ENCODE results near the gene CEP120. TPM values are rescaled to one million over a fixed set of nuclear protein-coding genes. Genes with fewer than 3 reads are reported as not detected.

CEP120 gene
- total RNA-seq, 1 donor from 2014 or later = 23.0 TPM

GRCh38 chr5:123358304-123358703, 64.9 kb downstream of the CEP120 start:
- peaks cover 42% of the 10 kb centered on the region for H3K36me3 Mint-ChIP-seq
- H3K27me3 Mint-ChIP-seq (ENCODE audit: low read depth) = no peaks in the 10 kb centered on the region
- peaks cover 17% of the 10 kb centered on the region for H3K4me1 Mint-ChIP-seq
- DNase-seq (ENCODE audit: low spot score in 2 of 2, unreplicated experiment in 2 of 2) = no peak
- peaks cover 21% of the 10 kb centered on the region for H3K9me3 Mint-ChIP-seq
- H3K27ac Mint-ChIP-seq = peak overlapping the region; percentile 77
- H3K4me3 Mint-ChIP-seq = no peak overlapping the region
- TF ChIP-seq, protein P1, sequence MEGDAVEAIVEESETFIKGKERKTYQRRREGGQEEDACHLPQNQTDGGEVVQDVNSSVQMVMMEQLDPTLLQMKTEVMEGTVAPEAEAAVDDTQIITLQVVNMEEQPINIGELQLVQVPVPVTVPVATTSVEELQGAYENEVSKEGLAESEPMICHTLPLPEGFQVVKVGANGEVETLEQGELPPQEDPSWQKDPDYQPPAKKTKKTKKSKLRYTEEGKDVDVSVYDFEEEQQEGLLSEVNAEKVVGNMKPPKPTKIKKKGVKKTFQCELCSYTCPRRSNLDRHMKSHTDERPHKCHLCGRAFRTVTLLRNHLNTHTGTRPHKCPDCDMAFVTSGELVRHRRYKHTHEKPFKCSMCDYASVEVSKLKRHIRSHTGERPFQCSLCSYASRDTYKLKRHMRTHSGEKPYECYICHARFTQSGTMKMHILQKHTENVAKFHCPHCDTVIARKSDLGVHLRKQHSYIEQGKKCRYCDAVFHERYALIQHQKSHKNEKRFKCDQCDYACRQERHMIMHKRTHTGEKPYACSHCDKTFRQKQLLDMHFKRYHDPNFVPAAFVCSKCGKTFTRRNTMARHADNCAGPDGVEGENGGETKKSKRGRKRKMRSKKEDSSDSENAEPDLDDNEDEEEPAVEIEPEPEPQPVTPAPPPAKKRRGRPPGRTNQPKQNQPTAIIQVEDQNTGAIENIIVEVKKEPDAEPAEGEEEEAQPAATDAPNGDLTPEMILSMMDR (IDR thresholded peaks at IDR 0.05; ENCODE audit: unreplicated experiment) = no peak

GRCh38 chr5:123351820-123352219, 71.4 kb downstream of the CEP120 start:
- no peak overlapping the region for H3K4me3 Mint-ChIP-seq
- peaks cover 3% of the 10 kb centered on the region for H3K4me1 Mint-ChIP-seq

DNA sequence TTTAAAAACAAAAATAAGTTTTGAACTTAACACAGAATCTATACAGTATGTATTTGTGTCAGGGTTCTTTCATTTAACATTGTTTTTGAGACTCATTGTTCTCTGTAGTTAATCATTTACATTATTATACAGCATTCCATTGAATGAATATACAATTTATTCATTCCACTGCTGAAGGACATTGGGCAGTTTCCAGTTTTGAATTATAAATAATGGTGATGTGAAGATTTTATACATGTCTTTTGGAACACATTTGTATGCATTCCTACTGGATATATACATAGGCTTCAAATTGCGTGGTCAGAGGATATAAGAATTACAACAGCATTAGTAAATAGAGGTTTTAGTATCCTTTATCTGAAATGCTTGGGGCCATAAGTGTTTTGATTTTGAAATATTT, 72.0 kb downstream of the CEP120 start:
- Mint-ChIP-seq H3K27ac (no peak overlapping the region), H3K36me3 (peaks cover 31% of the 10 kb centered on the region), H3K9me3 (peaks cover 23% of the 10 kb centered on the region)

More at GRCh38 chr5:123351820-123352219, 71.4 kb downstream of the CEP120 start:
- Mint-ChIP-seq H3K9me3 (peaks cover 27% of the 10 kb centered on the region), H3K27me3 (ENCODE audit: low read depth) (no peaks in the 10 kb centered on the region), H3K27ac (no peak overlapping the region), H3K36me3 (peaks cover 34% of the 10 kb centered on the region)
- DNase-seq (ENCODE audit: low spot score in 2 of 2, unreplicated experiment in 2 of 2) = no peak
- TF ChIP-seq, protein P1 (IDR thresholded peaks at IDR 0.05; ENCODE audit: unreplicated experiment) = no peak

GRCh38 chr5:123350742-123351141, 72.5 kb downstream of the CEP120 start:
- Mint-ChIP-seq H3K36me3 (peaks cover 30% of the 10 kb centered on the region), H3K27ac (no peak overlapping the region), H3K9me3 (peaks cover 23% of the 10 kb centered on the region), H3K4me1 (peaks cover 3% of the 10 kb centered on the region), H3K4me3 (no peak overlapping the region), H3K27me3 (ENCODE audit: low read depth) (no peaks in the 10 kb centered on the region)
- no peak for DNase-seq (ENCODE audit: low spot score in 2 of 2, unreplicated experiment in 2 of 2)
- TF ChIP-seq, protein P1 (IDR thresholded peaks at IDR 0.05; ENCODE audit: unreplicated experiment) = no peak

More for the DNA sequence above, 72.0 kb downstream of the CEP120 start:
- H3K27me3 Mint-ChIP-seq (ENCODE audit: low read depth) = no peaks in the 10 kb centered on the region
- no peak overlapping the region for H3K4me3 Mint-ChIP-seq
- H3K4me1 Mint-ChIP-seq = peaks cover 3% of the 10 kb centered on the region
- no peak for DNase-seq (ENCODE audit: low spot score in 2 of 2, unreplicated experiment in 2 of 2)
- TF ChIP-seq, protein P1 (IDR thresholded peaks at IDR 0.05; ENCODE audit: unreplicated experiment) = no peak

GRCh38 chr5:123344816-123345426, 78.3 kb downstream of the CEP120 start:
- Mint-ChIP-seq H3K9me3 (no peaks in the 10 kb centered on the region), H3K27ac (peak overlapping the region; percentile 66), H3K27me3 (ENCODE audit: low read depth) (no peaks in the 10 kb centered on the region), H3K4me1 (peaks cover 30% of the 10 kb centered on the region), H3K4me3 (no peak overlapping the region), H3K36me3 (peaks cover 13% of the 10 kb centered on the region)
- TF ChIP-seq, protein P1 (IDR thresholded peaks at IDR 0.05; ENCODE audit: unreplicated experiment) = peak; percentile 62
- DNase-seq (ENCODE audit: low spot score in 2 of 2, unreplicated experiment in 2 of 2) = no peak
